GM12892 (cell line): Measurements from ENCODE around the gene DHCR7.

Experiments used
- POLR2A ChIP-seq: IDR thresholded peaks from 2 replicates; pipeline ENCODE4 v1.6.1; 2011; ENCODE audit warnings: low read depth, low read length, control low read depth
- POLR2AphosphoS5 ChIP-seq: IDR thresholded peaks from 2 replicates; pipeline ENCODE4 v1.6.1; 2011; ENCODE audit warnings: low read depth, low read length, control low read depth
- TAF1 ChIP-seq: IDR thresholded peaks from 2 replicates; pipeline ENCODE4 v1.6.1; 2011; ENCODE audit warnings: low read depth, mild to moderate bottlenecking, control low read depth, low read length, borderline replicate concordance

GRCh38 chr11:71396548-71397123, 51.6 kb downstream of the DHCR7 start:
- no peak for TF ChIP-seq POLR2A
- TF ChIP-seq POLR2AphosphoS5, result no peak
- no peak for TF ChIP-seq TAF1
